HCT116 (cell line): ENCODE measurements around the gene MAML2. TPM values are rescaled to one million over a fixed set of nuclear protein-coding genes. Genes with fewer than 3 reads are reported as not detected.

Experiments used
- ATAC-seq: fragments of 200-7000 bp; cut with Tn5 transposase; 2 replicates; pipeline ENCODE4 v1.9.1; 2020; ENCODE audit warnings: mild to moderate bottlenecking, moderate library complexity
- BruUV-seq: library from RNA; stranded (reverse); fragments of 400-500 nt; replicated peaks from 2 replicates; lab custom pipeline; 2021; lab: Mats Ljungman, UMichigan
- CTCF ChIA-PET: fragments of 300-600 bp; sonication (Branson Sonifier 250); formaldehyde crosslinking; loops from one replicate; lab custom pipeline; 2021; ENCODE audit warnings: antibody characterized with exemption; lab: Charles Lee
- POLR2A ChIA-PET: fragments of 300-600, 350-600 bp; sonication (Branson Sonifier 250); formaldehyde crosslinking; loops from one replicate; lab custom pipeline; 2021; ENCODE audit warnings: antibody characterized with exemption; lab: Charles Lee
- RAD21 ChIA-PET, 2 experiments: fragments of 300-600 bp; sonication (Branson Sonifier 250); formaldehyde crosslinking; loops; one replicate each; lab custom pipeline; 2023; ENCODE audit warnings: low total read pairs in 2 of 2; ENCODE audit not compliant: uncharacterized antibody in 2 of 2, unreplicated experiment in 2 of 2, low non-redundant PET in 1 of 2; lab: Charles Lee
- DNase-seq: peaks from one replicate; pipeline ENCODE4 v3.0.0-alpha.2; 2010; ENCODE audit warnings: low read depth, low spot score
- H2AFZ ChIP-seq: fragments of 200-600 bp; shearing (Covaris generic), sonication (generic); 2 replicates; pipeline ENCODE4 v1.6.1; 2017; ENCODE audit warnings: low read depth, mixed run types, mixed read lengths, antibody characterized with exemption, low read length; ENCODE audit not compliant: poor library complexity, severe bottlenecking
- H3K27ac ChIP-seq: 2 replicates; pipeline ENCODE4 v1.5.1; 2012; ENCODE audit warnings: low read depth, low read length
- H3K27me3 ChIP-seq: fragments of 200-600 bp; sonication (generic); 2 replicates; pipeline ENCODE4 v1.6.1; 2016; ENCODE audit warnings: mixed run types, low read length, mixed read lengths; ENCODE audit not compliant: insufficient read depth
- H3K36me3 ChIP-seq, 2 experiments: fragments of 200-500 bp in 1 of 2; fragments of 200-600 bp in 1 of 2; sonication (Bioruptor generic) in 1 of 2; sonication (generic) in 1 of 2; 2 replicates each; pipeline versions ENCODE4 v1.5.1 to v1.6.1; 2014 to 2016; ENCODE audit warnings: low read length in 2 of 2, inconsistent platforms in 1 of 2, mixed read lengths in 1 of 2, mixed run types in 1 of 2; ENCODE audit not compliant: insufficient read depth in 2 of 2, control insufficient read depth in 1 of 2
- H3K4me1 ChIP-seq, 2 experiments: fragments of 200-600 bp in 1 of 2; sonication (generic) in 1 of 2; 2 replicates each; pipeline versions ENCODE4 v1.5.1 to v1.6.1; 2012 to 2017; ENCODE audit warnings: low read length in 2 of 2, inconsistent platforms in 1 of 2, mild to moderate bottlenecking in 1 of 2, mixed read lengths in 1 of 2, mixed run types in 1 of 2, moderate library complexity in 1 of 2; ENCODE audit not compliant: insufficient read depth in 2 of 2, control insufficient read depth in 1 of 2
- H3K4me2 ChIP-seq: fragments of 200-600 bp; sonication (generic); 2 replicates; pipeline ENCODE4 v1.6.1; 2017; ENCODE audit warnings: mixed run types, low read length, mixed read lengths
- H3K4me3 ChIP-seq, 2 experiments: fragments of 200-600 bp in 1 of 2; sonication (generic) in 1 of 2; replicated peaks in 1 of 2; 2 replicates each; pipeline ENCODE4 v1.5.1; 2011 to 2016; ENCODE audit warnings: low read length in 2 of 2, control low read depth in 1 of 2, low read depth in 1 of 2, mild to moderate bottlenecking in 1 of 2, mixed read lengths in 1 of 2, mixed run types in 1 of 2
- H3K79me2 ChIP-seq: fragments of 200-600 bp; sonication (generic); 2 replicates; pipeline ENCODE4 v1.6.1; 2017; ENCODE audit warnings: mild to moderate bottlenecking, mixed run types, low read length, moderate library complexity, mixed read lengths; ENCODE audit not compliant: insufficient read depth
- H3K9ac ChIP-seq: fragments of 200-600 bp; sonication (generic); 2 replicates; pipeline ENCODE4 v1.6.1; 2016; ENCODE audit warnings: low read length, mixed read lengths
- H3K9me2 ChIP-seq: fragments of 200-600 bp; sonication (generic), shearing (Covaris generic); 2 replicates; pipeline ENCODE4 v1.6.1; 2017; ENCODE audit warnings: mixed run types, mild to moderate bottlenecking, moderate library complexity; ENCODE audit not compliant: insufficient read depth
- H3K9me3 ChIP-seq, 2 experiments: fragments of 200-500 bp in 1 of 2; fragments of 200-600 bp in 1 of 2; sonication (Bioruptor generic) in 1 of 2; sonication (generic) in 1 of 2; 2 replicates each; pipeline ENCODE4 v1.6.1; 2014 to 2017; ENCODE audit warnings: low read length in 2 of 2, mixed read lengths in 2 of 2, inconsistent platforms in 1 of 2, low read depth in 1 of 2, mild to moderate bottlenecking in 1 of 2, mixed run types in 1 of 2, moderate library complexity in 1 of 2; ENCODE audit not compliant: control insufficient read depth in 1 of 2, insufficient read depth in 1 of 2
- H4K20me1 ChIP-seq: fragments of 200-600 bp; sonication (generic), shearing (Covaris generic); 2 replicates; pipeline ENCODE4 v1.6.1; 2017; ENCODE audit warnings: mixed run types, mild to moderate bottlenecking, moderate library complexity; ENCODE audit not compliant: insufficient read depth
- EGR1 ChIP-seq: IDR thresholded peaks from 2 replicates; pipeline ENCODE4 v1.6.1; 2012; ENCODE audit warnings: low read depth
- FOSL1 ChIP-seq: IDR thresholded peaks from 2 replicates; pipeline ENCODE4 v1.6.1; 2012; ENCODE audit warnings: low read depth
- JUND ChIP-seq: IDR thresholded peaks from 2 replicates; pipeline ENCODE4 v1.6.1; 2012
- POLR2A ChIP-seq: IDR thresholded peaks from 2 replicates; pipeline ENCODE4 v1.7.0; 2011; ENCODE audit warnings: borderline replicate concordance; ENCODE audit not compliant: insufficient read depth, insufficient read length; ENCODE audit errors: extremely low read depth
- POLR2AphosphoS5 ChIP-seq: IDR thresholded peaks from 2 replicates; pipeline ENCODE4 v1.6.1; 2011; ENCODE audit warnings: mild to moderate bottlenecking, low read depth, low read length, moderate library complexity
- RAD21 ChIP-seq: IDR thresholded peaks from 2 replicates; pipeline ENCODE4 v1.6.1; 2012; ENCODE audit warnings: low read depth, mild to moderate bottlenecking
- SIN3A ChIP-seq: IDR thresholded peaks from 2 replicates; pipeline ENCODE4 v1.6.1; 2012; ENCODE audit warnings: low read depth
- SRF ChIP-seq: IDR thresholded peaks from 2 replicates; pipeline ENCODE4 v1.6.1; 2012; ENCODE audit warnings: low read depth
- TCF7L2 ChIP-seq: IDR thresholded peaks from 2 replicates; pipeline ENCODE4 v1.7.0; 2011; ENCODE audit warnings: borderline replicate concordance, inconsistent platforms; ENCODE audit not compliant: insufficient read depth, insufficient read length; ENCODE audit errors: extremely low read depth
- YY1 ChIP-seq: IDR thresholded peaks from 2 replicates; pipeline ENCODE4 v1.6.1; 2011; ENCODE audit warnings: low read length, low read depth, moderate library complexity, mild to moderate bottlenecking; ENCODE audit not compliant: insufficient replicate concordance; ENCODE audit errors: extremely low read depth
- ZFX ChIP-seq: fragments of 450-650 bp; IDR thresholded peaks from 2 replicates; pipeline ENCODE4 v1.6.1; 2017
- intact Hi-C: fragments of 100-400 bp; cut with micrococcal nuclease; formaldehyde crosslinking; loops from 2 replicates; pipeline ENCODE4 v1.10.0; 2022
- total RNA-seq: library from RNA; stranded (reverse); gene quantifications from one replicate; pipeline ENCODE4 v1.2.1, GENCODE V29; 2021; ENCODE audit not compliant: unreplicated experiment
- TF ChIP-seq, protein P1 (sequence below): IDR thresholded peaks from 2 replicates; pipeline ENCODE4 v1.6.1; 2012; ENCODE audit warnings: low read depth
- TF ChIP-seq, protein P2 (sequence below): IDR thresholded peaks from 2 replicates; pipeline ENCODE4 v1.6.1; 2012
- TF ChIP-seq, protein P3 (sequence below): IDR thresholded peaks from 2 replicates; pipeline ENCODE4 v1.6.1; 2012

MAML2 gene
- total RNA-seq, 1 experiment from 2014 or later = 2.6 TPM

DNA sequence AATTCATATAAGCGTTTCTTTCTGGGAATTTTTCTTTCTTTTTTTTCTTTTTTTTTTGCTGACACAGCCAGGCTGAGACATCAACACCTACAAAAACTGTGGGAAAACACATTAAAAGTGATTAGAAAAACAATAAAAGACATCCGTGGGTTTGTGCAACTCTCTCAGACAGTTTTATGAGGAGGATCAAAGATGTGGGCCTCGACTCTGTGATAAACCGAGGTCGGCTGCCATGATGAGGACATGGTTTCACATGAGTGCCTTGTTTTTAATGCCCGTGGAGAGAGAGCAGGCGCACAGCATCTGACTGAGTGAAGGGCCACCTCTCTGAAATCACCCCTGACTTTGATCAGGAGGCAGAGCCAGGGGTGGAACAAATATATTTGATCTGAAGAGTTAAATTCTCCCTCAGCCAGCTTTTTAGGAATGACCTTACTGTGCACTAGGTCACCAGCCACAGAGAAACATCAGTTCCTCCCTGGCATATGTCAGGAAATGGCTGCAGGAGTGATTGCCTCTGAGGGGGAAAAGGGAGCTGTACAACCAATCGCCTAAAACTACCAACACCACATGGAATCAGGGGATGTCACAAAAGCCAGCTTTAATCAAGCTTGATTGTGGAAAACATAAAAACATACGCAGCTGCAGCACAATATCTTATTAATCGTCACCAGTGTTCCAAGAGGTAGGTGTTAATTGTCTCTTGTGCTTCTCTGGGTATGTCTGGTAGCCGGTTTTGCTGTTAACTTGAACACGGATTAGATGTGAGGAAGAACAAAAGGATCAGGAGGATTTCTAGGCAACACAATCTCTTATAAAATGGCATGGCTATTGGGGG, 164.7 kb downstream of the MAML2 start:
- no TSS peak for BruUV-seq
- ChIA-PET RAD21 (no interaction called here), POLR2A (no interaction called here), CTCF (no interaction called here)
- intact Hi-C loops = no loop called here
- no peak overlapping the region for H3K27ac ChIP-seq
- H3K27me3 ChIP-seq = no peaks in the 10 kb centered on the region
- H3K9me3 ChIP-seq = no peaks in the 10 kb centered on the region
- H2AFZ ChIP-seq = no peak overlapping the region
- no peaks in the 10 kb centered on the region for H3K4me1 ChIP-seq
- no peak overlapping the region for H3K9ac ChIP-seq
- no peaks in the 10 kb centered on the region for H3K36me3 ChIP-seq
- H3K4me3 ChIP-seq = no peak overlapping the region
- no peaks in the 10 kb centered on the region for H3K9me2 ChIP-seq
- ATAC-seq (no peak), DNase-seq (no peak)
- no peak overlapping the region for H3K4me2 ChIP-seq
- TF ChIP-seq POLR2A = no peak
- no peak for TF ChIP-seq JUND
- TF ChIP-seq, protein P1, sequence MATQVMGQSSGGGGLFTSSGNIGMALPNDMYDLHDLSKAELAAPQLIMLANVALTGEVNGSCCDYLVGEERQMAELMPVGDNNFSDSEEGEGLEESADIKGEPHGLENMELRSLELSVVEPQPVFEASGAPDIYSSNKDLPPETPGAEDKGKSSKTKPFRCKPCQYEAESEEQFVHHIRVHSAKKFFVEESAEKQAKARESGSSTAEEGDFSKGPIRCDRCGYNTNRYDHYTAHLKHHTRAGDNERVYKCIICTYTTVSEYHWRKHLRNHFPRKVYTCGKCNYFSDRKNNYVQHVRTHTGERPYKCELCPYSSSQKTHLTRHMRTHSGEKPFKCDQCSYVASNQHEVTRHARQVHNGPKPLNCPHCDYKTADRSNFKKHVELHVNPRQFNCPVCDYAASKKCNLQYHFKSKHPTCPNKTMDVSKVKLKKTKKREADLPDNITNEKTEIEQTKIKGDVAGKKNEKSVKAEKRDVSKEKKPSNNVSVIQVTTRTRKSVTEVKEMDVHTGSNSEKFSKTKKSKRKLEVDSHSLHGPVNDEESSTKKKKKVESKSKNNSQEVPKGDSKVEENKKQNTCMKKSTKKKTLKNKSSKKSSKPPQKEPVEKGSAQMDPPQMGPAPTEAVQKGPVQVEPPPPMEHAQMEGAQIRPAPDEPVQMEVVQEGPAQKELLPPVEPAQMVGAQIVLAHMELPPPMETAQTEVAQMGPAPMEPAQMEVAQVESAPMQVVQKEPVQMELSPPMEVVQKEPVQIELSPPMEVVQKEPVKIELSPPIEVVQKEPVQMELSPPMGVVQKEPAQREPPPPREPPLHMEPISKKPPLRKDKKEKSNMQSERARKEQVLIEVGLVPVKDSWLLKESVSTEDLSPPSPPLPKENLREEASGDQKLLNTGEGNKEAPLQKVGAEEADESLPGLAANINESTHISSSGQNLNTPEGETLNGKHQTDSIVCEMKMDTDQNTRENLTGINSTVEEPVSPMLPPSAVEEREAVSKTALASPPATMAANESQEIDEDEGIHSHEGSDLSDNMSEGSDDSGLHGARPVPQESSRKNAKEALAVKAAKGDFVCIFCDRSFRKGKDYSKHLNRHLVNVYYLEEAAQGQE = no peak
- TF ChIP-seq RAD21 = no peak
- TF ChIP-seq FOSL1 = no peak
- TF ChIP-seq TCF7L2 = no peak
- TF ChIP-seq POLR2AphosphoS5 = no peak
- TF ChIP-seq ZFX = no peak
- TF ChIP-seq, protein P2, sequence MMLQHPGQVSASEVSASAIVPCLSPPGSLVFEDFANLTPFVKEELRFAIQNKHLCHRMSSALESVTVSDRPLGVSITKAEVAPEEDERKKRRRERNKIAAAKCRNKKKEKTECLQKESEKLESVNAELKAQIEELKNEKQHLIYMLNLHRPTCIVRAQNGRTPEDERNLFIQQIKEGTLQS = no peak
- no peak for TF ChIP-seq YY1
- TF ChIP-seq, protein P3, sequence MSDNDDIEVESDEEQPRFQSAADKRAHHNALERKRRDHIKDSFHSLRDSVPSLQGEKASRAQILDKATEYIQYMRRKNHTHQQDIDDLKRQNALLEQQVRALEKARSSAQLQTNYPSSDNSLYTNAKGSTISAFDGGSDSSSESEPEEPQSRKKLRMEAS = no peak
- TF ChIP-seq EGR1 = no peak
- TF ChIP-seq SIN3A = no peak
- TF ChIP-seq SRF = no peak
- H4K20me1 ChIP-seq = no peaks in the 10 kb centered on the region
- no peaks in the 10 kb centered on the region for H3K79me2 ChIP-seq
